Thoracic aorta (tissue), 2 donors: Measurements from ENCODE around the gene CGB7. TPM values are rescaled to one million over a fixed set of nuclear protein-coding genes. Genes with fewer than 3 reads are reported as not detected.

Experiments
- ATAC-seq: fragments of 150-250 bp; one replicate; pipeline ENCODE4 v1.8.0; 2017; ENCODE audit warnings: low read depth; ENCODE audit not compliant: insufficient number of reproducible peaks, low FRiP score
- DNase-seq: peaks from one replicate; pipeline ENCODE4 v3.0.0-alpha.2; 2020; ENCODE audit warnings: low spot score
- H3K27ac ChIP-seq, 2 donors: fragments of 200-600 bp; sonication (generic); 1 replicate in 1 of 2; 2 replicates in 1 of 2; pipeline ENCODE4 v1.5.1; 2016; ENCODE audit warnings: mild to moderate bottlenecking in 2 of 2, moderate library complexity in 2 of 2
- H3K27me3 ChIP-seq: fragments of 200-600 bp; sonication (generic); replicated peaks from 2 replicates; pipeline ENCODE4 v1.6.0; 2016; ENCODE audit warnings: mild to moderate bottlenecking; ENCODE audit not compliant: insufficient read depth
- H3K36me3 ChIP-seq: fragments of 200-600 bp; sonication (generic); one replicate; pipeline ENCODE4 v1.5.1; 2016
- H3K4me1 ChIP-seq, 2 donors: fragments of 200-600 bp; sonication (generic); 1 replicate in 1 of 2; 2 replicates in 1 of 2; pipeline versions ENCODE4 v1.5.1 to v1.6.0; 2016; ENCODE audit warnings: low read depth in 2 of 2, mild to moderate bottlenecking in 1 of 2; ENCODE audit not compliant: control insufficient read depth in 1 of 2
- H3K4me3 ChIP-seq: fragments of 200-600 bp; sonication (generic); 2 replicates; pipeline ENCODE4 v1.5.1; 2016; ENCODE audit warnings: mild to moderate bottlenecking
- H3K9me3 ChIP-seq: fragments of 200-600 bp; sonication (generic); 2 replicates; pipeline ENCODE4 v1.5.1; 2016
- total RNA-seq, 2 donors: library from RNA; depleted of rRNA; stranded (reverse); fragments of >200 nt; gene quantifications; one replicate each; pipeline versions ENCODE4 v1.1.0 to v1.2.3, GENCODE V29; 2016
- TF ChIP-seq, protein P1 (sequence below): fragments of 200-600 bp; sonication (generic); IDR thresholded peaks from one replicate; pipeline ENCODE4 v1.5.1; 2019; ENCODE audit warnings: antibody characterized with exemption

Gene CGB7
- total RNA-seq, 2 donors from 2014 or later = not detected

DNA sequence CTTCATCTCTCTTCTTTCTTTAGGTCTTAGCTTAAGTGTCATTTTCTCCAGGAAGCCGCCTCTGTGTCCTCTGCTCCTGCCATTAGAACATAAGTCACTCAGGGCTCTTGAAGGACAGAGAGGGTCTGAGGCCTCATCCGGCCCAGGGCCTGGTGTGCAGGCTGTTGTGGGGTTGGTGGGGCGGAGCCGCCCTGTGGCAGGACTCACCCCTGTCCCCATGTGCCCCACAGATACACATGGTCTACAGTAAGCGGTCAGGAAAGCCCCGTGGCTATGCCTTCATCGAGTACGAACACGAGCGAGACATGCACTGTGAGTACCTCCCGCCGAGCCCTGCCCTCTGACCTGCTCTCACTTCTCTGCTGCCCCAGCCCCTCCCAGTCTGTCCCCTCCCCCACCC lies 43.6 kb upstream of the CGB7 start:
- TF ChIP-seq, protein P1, sequence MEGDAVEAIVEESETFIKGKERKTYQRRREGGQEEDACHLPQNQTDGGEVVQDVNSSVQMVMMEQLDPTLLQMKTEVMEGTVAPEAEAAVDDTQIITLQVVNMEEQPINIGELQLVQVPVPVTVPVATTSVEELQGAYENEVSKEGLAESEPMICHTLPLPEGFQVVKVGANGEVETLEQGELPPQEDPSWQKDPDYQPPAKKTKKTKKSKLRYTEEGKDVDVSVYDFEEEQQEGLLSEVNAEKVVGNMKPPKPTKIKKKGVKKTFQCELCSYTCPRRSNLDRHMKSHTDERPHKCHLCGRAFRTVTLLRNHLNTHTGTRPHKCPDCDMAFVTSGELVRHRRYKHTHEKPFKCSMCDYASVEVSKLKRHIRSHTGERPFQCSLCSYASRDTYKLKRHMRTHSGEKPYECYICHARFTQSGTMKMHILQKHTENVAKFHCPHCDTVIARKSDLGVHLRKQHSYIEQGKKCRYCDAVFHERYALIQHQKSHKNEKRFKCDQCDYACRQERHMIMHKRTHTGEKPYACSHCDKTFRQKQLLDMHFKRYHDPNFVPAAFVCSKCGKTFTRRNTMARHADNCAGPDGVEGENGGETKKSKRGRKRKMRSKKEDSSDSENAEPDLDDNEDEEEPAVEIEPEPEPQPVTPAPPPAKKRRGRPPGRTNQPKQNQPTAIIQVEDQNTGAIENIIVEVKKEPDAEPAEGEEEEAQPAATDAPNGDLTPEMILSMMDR = no peak
- no peaks in the 10 kb centered on the region for H3K4me1 ChIP-seq
- no peak overlapping the region for H3K27ac ChIP-seq
- no peak for DNase-seq
- H3K36me3 ChIP-seq = peaks cover 76% of the 10 kb centered on the region
- ATAC-seq = no peak
- H3K9me3 ChIP-seq = no peaks in the 10 kb centered on the region
- no peaks in the 10 kb centered on the region for H3K27me3 ChIP-seq
- H3K4me3 ChIP-seq = no peak overlapping the region

DNA sequence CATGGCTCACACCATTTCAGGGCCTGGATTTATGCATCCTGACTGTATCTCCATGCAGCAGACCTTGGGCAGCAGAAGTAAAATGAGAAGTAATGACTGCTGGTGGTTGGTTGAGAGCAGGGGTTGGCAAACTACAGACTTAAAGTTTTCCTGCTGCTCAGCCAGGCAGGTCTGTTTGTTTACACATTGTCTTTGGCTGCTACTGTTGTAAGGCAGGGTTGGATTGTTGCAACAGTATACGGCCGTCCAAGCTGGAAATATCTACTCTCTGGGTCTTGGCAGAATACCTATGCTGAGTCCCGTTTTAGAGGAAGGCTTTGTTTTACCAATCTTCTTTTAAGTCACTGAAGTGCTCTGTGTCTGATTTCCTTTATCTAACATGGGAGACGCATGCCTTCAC lies 41.2 kb upstream of the CGB7 start:
- DNase-seq (no peak), ATAC-seq (no peak)
- Histone ChIP-seq H3K27me3 (no peaks in the 10 kb centered on the region), H3K36me3 (peaks cover 67% of the 10 kb centered on the region), H3K27ac (no peak overlapping the region), H3K9me3 (no peaks in the 10 kb centered on the region), H3K4me3 (no peak overlapping the region), H3K4me1 (no peaks in the 10 kb centered on the region)
- TF ChIP-seq, protein P1 = no peak

DNA sequence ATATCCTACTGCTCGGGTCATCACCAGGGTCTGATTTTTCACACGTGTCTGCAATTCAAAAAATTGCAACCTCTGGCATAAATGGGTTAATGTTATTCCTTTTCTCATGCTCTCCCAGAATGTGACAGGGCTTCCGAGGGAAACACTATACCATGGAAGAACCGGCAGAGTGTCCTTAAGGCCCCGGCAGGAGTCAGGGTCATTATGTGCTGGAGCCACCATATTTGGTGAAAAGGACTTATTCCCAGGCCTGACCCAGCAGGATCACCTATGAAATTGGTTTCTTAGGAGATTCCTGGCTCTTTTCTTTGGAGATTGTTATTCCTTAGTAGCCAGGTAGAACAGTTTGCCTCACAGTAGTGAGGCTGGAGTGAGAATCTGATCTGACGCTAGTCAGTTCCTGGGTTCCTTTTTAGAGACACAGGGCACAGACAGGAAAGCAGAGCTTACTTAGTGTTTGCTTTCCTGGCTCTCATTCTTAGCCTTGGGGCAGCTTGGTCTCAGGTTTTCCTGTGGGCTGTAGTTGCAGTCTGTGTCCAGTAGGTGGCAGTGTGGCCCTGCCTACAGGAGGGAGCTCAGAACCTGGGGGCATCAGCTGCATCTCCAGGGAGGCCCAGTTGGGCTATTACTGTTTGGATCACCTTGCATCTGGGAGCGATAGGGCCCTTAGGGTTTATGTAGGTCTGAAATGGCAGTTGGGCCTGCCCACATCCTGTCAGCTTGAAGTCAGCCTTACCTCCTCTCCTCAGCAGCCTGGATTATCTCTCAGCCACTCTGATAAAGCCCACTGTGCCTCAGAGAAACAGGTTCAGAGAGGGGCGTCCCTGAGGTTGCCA lies 40.1 kb upstream of the CGB7 start:
- no peaks in the 10 kb centered on the region for H3K4me1 ChIP-seq
- no peak overlapping the region for H3K27ac ChIP-seq
- H3K9me3 ChIP-seq = no peaks in the 10 kb centered on the region
- DNase-seq (no peak), ATAC-seq (no peak)
- H3K4me3 ChIP-seq = no peak overlapping the region
- TF ChIP-seq, protein P1 = peak; percentile 100
- H3K27me3 ChIP-seq = no peaks in the 10 kb centered on the region
- peaks cover 71% of the 10 kb centered on the region for H3K36me3 ChIP-seq

DNA sequence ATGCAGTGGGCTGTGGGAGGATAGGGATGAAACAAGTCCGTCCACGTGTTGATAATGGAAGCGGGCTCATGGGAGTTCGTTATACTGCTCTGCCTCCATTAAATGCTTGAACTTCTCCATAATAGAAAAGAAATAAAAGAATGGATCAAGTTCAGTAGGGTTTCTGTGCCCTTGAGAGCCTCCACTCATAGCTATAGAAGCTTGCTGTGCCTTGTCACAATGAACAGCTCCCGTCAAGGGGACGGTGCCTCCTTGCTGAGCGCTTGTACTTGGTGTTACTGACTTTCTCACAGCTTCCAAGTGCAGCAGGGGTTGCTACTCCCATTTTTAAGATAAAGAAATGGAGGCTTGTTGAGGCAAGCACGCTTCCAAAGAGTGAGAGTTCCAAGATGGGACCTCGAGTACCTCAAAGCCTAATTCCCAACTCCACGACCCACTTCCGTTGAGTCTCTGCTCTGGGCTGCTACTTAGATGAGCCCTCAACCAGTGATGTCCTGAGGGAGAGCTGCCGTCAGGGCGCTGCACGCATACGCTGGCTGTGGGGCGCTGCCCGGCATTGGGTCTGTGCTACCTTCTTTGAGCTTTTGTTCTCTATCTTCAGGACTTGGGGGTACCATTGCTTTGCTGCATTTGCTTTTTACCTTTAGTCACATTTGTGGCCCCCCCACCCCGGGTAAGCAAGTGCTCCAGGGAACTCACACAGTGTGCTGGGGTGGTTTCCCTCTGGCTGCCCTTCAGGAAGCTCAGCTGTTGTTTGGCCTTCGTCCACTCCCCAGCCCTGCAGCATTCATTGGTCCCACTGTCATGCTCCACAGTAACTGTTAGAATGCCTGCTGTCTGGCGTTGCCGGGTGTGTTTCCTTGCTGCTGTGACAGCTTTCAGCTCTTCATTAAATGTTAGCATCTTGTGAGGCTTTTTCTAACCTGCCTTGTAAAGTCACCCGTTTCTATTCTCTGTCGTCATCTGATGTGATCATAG lies 37.2 kb upstream of the CGB7 start:
- Histone ChIP-seq H3K27ac (no peak overlapping the region), H3K4me3 (no peak overlapping the region), H3K9me3 (no peaks in the 10 kb centered on the region), H3K4me1 (no peaks in the 10 kb centered on the region), H3K36me3 (peaks cover 71% of the 10 kb centered on the region), H3K27me3 (no peaks in the 10 kb centered on the region)
- ATAC-seq = no peak
- TF ChIP-seq, protein P1 = no peak
- DNase-seq = no peak

DNA sequence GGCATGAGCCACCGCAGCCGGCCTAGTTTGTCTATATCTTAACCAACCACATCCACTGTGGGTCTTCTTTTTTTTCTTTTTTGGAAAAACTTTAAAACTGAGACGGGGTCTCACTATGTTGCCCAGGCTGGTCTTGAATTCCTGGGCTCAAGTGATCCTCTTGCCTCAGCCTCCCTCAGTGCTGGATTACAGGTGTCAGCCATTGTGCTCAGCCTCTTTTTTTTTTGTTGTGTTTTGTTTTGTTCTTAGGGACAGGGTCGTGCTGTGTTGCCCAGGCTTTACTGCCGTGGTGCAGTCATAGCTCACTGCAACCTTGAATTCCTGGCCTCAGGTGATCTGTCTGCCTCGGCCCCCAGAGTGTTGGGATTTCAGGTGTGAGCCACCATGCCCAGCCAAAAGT lies 35.1 kb upstream of the CGB7 start:
- H3K27me3 ChIP-seq = no peaks in the 10 kb centered on the region
- no peaks in the 10 kb centered on the region for H3K9me3 ChIP-seq
- no peak for ATAC-seq
- H3K36me3 ChIP-seq = peaks cover 57% of the 10 kb centered on the region
- TF ChIP-seq, protein P1 = no peak
- H3K4me3 ChIP-seq = no peak overlapping the region
- H3K27ac ChIP-seq = no peak overlapping the region
- DNase-seq = no peak
- peaks cover 1 to 2% of the 10 kb centered on the region in 2 donors for H3K4me1 ChIP-seq
